ENCODE data around the gene ZBTB17.

ZBTB17 gene

DNA sequence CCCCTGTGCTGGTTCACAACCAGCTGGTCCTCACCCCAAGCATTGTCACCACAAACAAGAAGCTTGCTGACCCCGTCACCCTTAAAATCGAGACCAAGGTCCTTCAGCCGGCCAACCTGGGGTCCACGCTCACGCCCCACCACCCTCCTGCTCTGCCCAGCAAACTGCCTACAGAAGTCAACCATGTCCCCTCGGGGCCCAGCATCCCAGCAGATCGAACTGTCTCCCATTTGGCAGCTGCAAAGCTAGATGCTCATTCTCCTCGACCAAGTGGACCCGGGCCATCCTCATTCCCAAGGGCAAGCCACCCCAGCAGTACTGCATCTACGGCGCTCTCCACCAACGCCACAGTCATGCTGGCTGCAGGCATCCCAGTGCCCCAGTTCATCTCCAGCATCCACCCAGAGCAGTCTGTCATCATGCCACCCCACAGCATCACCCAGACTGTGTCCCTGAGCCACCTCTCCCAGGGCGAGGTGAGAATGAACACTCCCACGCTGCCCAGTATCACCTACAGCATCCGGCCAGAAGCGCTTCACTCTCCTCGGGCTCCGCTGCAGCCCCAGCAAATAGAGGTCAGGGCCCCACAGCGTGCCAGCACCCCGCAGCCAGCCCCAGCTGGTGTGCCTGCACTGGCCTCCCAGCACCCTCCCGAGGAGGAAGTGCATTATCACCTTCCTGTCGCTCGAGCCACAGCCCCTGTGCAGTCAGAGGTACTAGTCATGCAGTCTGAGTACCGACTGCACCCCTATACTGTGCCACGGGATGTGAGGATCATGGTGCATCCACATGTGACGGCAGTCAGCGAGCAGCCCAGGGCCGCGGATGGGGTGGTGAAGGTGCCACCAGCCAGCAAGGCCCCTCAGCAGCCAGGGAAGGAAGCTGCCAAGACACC, 40.6 kb downstream of the ZBTB17 start:
- DNase-seq (ENCODE audit: low read depth), result no peak
- no peak overlapping the region for H3K4me3 ChIP-seq (ENCODE audit: low read length)
- TF ChIP-seq, protein P1, sequence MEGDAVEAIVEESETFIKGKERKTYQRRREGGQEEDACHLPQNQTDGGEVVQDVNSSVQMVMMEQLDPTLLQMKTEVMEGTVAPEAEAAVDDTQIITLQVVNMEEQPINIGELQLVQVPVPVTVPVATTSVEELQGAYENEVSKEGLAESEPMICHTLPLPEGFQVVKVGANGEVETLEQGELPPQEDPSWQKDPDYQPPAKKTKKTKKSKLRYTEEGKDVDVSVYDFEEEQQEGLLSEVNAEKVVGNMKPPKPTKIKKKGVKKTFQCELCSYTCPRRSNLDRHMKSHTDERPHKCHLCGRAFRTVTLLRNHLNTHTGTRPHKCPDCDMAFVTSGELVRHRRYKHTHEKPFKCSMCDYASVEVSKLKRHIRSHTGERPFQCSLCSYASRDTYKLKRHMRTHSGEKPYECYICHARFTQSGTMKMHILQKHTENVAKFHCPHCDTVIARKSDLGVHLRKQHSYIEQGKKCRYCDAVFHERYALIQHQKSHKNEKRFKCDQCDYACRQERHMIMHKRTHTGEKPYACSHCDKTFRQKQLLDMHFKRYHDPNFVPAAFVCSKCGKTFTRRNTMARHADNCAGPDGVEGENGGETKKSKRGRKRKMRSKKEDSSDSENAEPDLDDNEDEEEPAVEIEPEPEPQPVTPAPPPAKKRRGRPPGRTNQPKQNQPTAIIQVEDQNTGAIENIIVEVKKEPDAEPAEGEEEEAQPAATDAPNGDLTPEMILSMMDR (conservative IDR thresholded peaks at IDR 0.05; ENCODE audit: low read depth, low read length), result no peak

DNA sequence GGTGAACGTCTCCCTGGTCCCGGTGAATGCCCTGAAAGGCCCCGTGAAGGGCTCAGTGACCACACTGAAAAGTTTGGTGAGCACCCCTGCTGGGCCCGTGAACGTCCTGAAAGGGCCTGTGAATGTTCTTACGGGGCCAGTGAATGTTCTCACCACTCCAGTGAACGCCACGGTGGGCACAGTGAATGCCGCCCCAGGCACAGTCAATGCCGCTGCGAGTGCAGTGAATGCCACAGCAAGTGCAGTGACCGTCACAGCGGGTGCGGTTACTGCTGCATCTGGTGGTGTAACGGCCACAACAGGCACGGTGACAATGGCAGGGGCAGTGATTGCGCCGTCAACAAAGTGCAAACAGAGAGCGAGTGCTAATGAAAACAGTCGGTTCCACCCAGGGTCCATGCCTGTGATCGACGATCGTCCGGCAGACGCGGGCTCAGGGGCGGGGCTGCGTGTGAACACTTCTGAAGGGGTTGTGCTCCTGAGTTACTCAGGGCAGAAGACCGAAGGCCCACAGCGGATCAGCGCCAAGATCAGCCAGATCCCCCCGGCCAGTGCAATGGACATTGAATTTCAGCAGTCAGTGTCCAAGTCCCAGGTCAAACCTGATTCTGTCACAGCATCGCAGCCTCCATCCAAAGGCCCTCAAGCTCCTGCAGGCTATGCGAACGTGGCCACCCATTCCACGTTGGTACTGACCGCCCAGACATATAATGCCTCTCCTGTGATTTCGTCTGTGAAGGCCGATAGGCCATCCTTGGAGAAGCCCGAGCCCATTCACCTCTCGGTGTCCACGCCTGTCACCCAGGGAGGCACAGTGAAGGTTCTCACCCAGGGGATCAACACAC, 41.5 kb downstream of the ZBTB17 start:
- TF ChIP-seq, protein P1 (conservative IDR thresholded peaks at IDR 0.05; ENCODE audit: low read depth, low read length), result no peak
- DNase-seq (ENCODE audit: low read depth), result no peak
- H3K4me3 ChIP-seq (ENCODE audit: low read length), result no peak overlapping the region

DNA sequence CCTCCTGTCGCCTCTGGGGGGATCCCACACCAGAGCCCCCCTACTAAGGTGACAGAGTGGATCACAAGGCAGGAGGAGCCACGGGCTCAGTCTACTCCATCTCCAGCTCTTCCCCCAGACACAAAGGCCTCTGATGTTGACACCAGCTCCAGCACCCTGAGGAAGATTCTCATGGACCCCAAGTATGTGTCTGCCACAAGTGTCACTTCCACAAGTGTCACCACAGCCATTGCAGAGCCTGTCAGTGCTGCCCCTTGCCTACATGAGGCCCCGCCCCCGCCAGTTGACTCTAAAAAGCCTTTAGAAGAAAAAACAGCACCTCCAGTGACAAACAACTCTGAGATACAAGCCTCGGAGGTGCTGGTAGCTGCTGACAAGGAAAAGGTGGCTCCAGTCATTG, 42.2 kb downstream of the ZBTB17 start:
- TF ChIP-seq, protein P1 (conservative IDR thresholded peaks at IDR 0.05; ENCODE audit: low read depth, low read length), result no peak
- no peak for DNase-seq (ENCODE audit: low read depth)
- H3K4me3 ChIP-seq (ENCODE audit: low read length), result no peak overlapping the region

DNA sequence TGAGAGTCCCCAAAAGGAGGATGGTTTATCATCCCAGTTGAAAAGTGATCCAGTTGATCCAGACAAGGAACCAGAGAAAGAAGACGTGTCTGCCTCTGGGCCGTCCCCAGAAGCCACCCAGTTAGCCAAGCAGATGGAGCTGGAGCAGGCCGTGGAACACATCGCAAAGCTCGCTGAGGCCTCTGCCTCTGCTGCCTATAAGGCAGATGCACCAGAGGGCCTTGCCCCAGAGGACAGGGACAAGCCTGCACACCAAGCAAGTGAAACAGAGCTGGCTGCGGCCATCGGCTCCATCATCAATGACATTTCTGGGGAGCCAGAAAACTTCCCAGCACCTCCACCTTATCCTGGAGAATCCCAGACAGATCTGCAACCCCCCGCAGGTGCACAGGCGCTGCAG, 43.3 kb downstream of the ZBTB17 start:
- TF ChIP-seq, protein P1 (conservative IDR thresholded peaks at IDR 0.05; ENCODE audit: low read depth, low read length), result no peak
- DNase-seq (ENCODE audit: low read depth), result no peak
- H3K4me3 ChIP-seq (ENCODE audit: low read length), result no peak overlapping the region

DNA sequence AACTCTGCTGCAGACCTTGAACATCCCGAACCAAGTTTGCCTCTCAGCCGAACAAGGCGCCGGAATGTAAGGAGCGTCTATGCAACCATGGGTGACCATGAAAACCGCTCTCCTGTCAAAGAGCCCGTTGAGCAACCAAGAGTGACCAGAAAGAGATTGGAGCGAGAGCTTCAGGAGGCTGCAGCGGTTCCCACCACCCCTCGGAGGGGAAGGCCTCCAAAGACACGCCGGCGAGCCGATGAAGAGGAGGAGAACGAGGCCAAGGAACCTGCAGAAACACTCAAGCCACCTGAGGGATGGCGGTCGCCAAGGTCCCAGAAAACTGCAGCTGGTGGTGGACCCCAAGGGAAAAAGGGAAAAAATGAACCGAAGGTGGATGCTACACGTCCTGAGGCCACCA, 44.0 kb downstream of the ZBTB17 start:
- H3K4me3 ChIP-seq (ENCODE audit: low read length), result no peak overlapping the region
- DNase-seq (ENCODE audit: low read depth), result no peak
- TF ChIP-seq, protein P1 (conservative IDR thresholded peaks at IDR 0.05; ENCODE audit: low read depth, low read length), result no peak

DNA sequence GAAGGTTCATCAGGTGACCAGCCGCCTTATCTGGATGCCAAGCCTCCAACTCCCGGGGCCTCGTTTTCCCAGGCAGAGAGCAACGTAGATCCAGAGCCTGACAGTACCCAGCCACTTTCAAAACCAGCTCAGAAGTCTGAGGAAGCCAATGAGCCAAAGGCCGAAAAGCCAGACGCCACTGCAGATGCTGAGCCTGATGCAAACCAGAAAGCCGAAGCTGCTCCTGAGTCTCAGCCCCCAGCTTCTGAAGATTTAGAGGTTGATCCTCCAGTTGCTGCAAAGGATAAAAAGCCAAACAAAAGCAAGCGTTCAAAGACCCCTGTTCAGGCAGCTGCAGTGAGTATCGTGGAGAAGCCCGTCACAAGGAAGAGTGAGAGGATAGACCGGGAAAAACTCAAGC, 44.5 kb downstream of the ZBTB17 start:
- DNase-seq (ENCODE audit: low read depth), result no peak
- no peak overlapping the region for H3K4me3 ChIP-seq (ENCODE audit: low read length)
- TF ChIP-seq, protein P1 (conservative IDR thresholded peaks at IDR 0.05; ENCODE audit: low read depth, low read length), result no peak

Measured in retinal pigment epithelial cell (primary cell).